Measurements from ENCODE around the gene TGM2. TPM values are rescaled to one million over a fixed set of nuclear protein-coding genes. Genes with fewer than 3 reads are reported as not detected.

TGM2 gene
- total and polyA plus RNA-seq, 9 of the 15 experiments (the other 6 are each of a cell fraction or from before 2014, with no cell fraction given): 5.5 to 78.5 (median 37.6) TPM

DNA sequence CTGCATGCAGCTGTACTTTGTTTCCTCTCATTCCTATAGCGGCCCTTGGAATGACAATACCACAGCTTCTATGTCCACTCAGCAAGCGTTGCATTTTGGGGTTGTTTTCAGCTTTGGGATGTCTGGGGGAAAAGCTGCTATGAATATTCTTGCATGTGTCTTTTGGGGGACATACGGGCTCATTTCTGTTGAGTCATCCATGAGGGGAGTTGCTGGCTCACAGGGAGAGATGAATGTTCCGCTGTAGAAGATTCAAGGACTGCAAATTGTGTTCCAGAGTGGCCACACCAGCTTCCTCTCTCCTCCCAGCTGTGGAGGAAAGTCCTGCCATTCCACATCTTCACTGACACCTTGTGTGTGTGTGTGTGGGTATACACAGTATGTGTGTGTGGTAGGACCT, 43.3 kb downstream of the TGM2 start (continued):
- TF ChIP-seq CBX2 (IDR thresholded peaks at IDR 0.05; ENCODE audit: insufficient read depth, low read length, poor library complexity, severe bottlenecking): no peak
- TF ChIP-seq DACH1 (IDR thresholded peaks at IDR 0.05; ENCODE audit: partially characterized antibody): no peak
- no peak for TF ChIP-seq MAZ (CRISPR knock-in tag; conservative IDR thresholded peaks at IDR 0.05 in 1 of 2, IDR thresholded peaks at IDR 0.05 in 1 of 2)
- TF ChIP-seq IRF2 (CRISPR knock-in tag; IDR thresholded peaks at IDR 0.05): no peak
- TF ChIP-seq SMARCC2 (IDR thresholded peaks at IDR 0.05; ENCODE audit: low read depth): no peak
- TF ChIP-seq, protein P1, sequence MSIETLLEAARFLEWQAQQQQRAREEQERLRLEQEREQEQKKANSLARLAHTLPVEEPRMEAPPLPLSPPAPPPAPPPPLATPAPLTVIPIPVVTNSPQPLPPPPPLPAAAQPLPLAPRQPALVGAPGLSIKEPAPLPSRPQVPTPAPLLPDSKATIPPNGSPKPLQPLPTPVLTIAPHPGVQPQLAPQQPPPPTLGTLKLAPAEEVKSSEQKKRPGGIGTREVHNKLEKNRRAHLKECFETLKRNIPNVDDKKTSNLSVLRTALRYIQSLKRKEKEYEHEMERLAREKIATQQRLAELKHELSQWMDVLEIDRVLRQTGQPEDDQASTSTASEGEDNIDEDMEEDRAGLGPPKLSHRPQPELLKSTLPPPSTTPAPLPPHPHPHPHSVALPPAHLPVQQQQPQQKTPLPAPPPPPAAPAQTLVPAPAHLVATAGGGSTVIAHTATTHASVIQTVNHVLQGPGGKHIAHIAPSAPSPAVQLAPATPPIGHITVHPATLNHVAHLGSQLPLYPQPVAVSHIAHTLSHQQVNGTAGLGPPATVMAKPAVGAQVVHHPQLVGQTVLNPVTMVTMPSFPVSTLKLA (conservative IDR thresholded peaks at IDR 0.05): no peak
- no peak for TF ChIP-seq ZNF445 (CRISPR knock-in tag; IDR thresholded peaks at IDR 0.05; ENCODE audit: low read depth)
- peak; percentile 76 for TF ChIP-seq NFE2 (IDR thresholded peaks at IDR 0.05; ENCODE audit: low read depth)
- TF ChIP-seq MAFF (IDR thresholded peaks at IDR 0.05; ENCODE audit: low read length): peak; percentile 50
- no peak for TF ChIP-seq HNRNPK (IDR thresholded peaks at IDR 0.05; ENCODE audit: low read depth, low read length, poor library complexity, severe bottlenecking)
- no peak for TF ChIP-seq ZBTB8A (IDR thresholded peaks at IDR 0.05; ENCODE audit: partially characterized antibody)
- no peak for TF ChIP-seq ZNF324 (CRISPR knock-in tag; IDR thresholded peaks at IDR 0.05)
- TF ChIP-seq DMBX1 (CRISPR knock-in tag; IDR thresholded peaks at IDR 0.05; ENCODE audit: borderline replicate concordance): no peak
- peak; percentile 38; the same call in 1 of the 2 replicates for TF ChIP-seq NFE2L1 (tag; IDR thresholded peaks at IDR 0.05; ENCODE audit: borderline replicate concordance, low read depth)
- TF ChIP-seq C11orf30 (IDR thresholded peaks at IDR 0.05; ENCODE audit: low read depth): peak; percentile 67
- no peak for TF ChIP-seq BRF1 (IDR thresholded peaks at IDR 0.05; ENCODE audit: borderline replicate concordance, extremely low read depth, insufficient read length)
- peak; percentile 52 for TF ChIP-seq ZNF316 (IDR thresholded peaks at IDR 0.05)
- TF ChIP-seq ZKSCAN1 (IDR thresholded peaks at IDR 0.05; ENCODE audit: low read depth, low read length): no peak
- no peak for TF ChIP-seq MYBL2 (IDR thresholded peaks at IDR 0.05; ENCODE audit: low read depth)
- no peak for TF ChIP-seq MYBL2 (CRISPR knock-in tag; IDR thresholded peaks at IDR 0.05; ENCODE audit: borderline replicate concordance)
- TF ChIP-seq, protein P2, sequence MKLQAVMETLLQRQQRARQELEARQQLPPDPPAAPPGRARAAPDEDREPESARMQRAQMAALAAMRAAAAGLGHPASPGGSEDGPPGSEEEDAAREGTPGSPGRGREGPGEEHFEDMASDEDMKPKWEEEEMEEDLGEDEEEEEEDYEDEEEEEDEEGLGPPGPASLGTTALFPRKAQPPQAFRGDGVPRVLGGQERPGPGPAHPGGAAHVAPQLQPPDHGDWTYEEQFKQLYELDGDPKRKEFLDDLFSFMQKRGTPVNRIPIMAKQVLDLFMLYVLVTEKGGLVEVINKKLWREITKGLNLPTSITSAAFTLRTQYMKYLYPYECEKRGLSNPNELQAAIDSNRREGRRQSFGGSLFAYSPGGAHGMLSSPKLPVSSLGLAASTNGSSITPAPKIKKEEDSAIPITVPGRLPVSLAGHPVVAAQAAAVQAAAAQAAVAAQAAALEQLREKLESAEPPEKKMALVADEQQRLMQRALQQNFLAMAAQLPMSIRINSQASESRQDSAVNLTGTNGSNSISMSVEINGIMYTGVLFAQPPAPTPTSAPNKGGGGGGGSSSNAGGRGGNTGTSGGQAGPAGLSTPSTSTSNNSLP (IDR thresholded peaks at IDR 0.05; ENCODE audit: borderline replicate concordance, low read depth, low read length): no peak
- TF ChIP-seq POU5F1 (IDR thresholded peaks at IDR 0.05; ENCODE audit: borderline replicate concordance, low read depth, low read length, partially characterized antibody): no peak
